HEK293 (cell line): ENCODE measurements around the gene MYO1C.

Experiments
- CTCF ChIP-seq: fragments of 450-650 bp; formaldehyde crosslinking; IDR thresholded peaks from 2 replicates; pipeline ENCODE4 v1.5.1; 2016; ENCODE audit warnings: missing biosample characterization, missing genetic modification characterization
- KLF8 ChIP-seq: fragments of 450-650 bp; formaldehyde crosslinking; IDR thresholded peaks from 2 replicates; pipeline ENCODE4 v1.5.1; 2016; ENCODE audit warnings: missing biosample characterization, missing genetic modification characterization
- PATZ1 ChIP-seq: fragments of 450-650 bp; formaldehyde crosslinking; IDR thresholded peaks from 2 replicates; pipeline ENCODE4 v1.5.1; 2016; ENCODE audit warnings: missing biosample characterization, missing genetic modification characterization
- ZNF629 ChIP-seq: fragments of 450-650 bp; formaldehyde crosslinking; IDR thresholded peaks from 2 replicates; pipeline ENCODE4 v1.5.1; 2017; ENCODE audit warnings: missing biosample characterization, missing genetic modification characterization
- ZNF701 ChIP-seq: fragments of 450-650 bp; formaldehyde crosslinking; IDR thresholded peaks from 2 replicates; pipeline ENCODE4 v1.5.1; 2016; ENCODE audit warnings: missing biosample characterization, missing genetic modification characterization

- TF ChIP-seq CTCF (tag by site-specific recombination) (no peak), ZNF629 (tag by site-specific recombination) (no peak), KLF8 (no peak), ZNF701 (tag by site-specific recombination) (no peak), PATZ1 (no peak)
Observed at GRCh38 chr17:1497831-1498230, 5.3 kb upstream of the MYO1C start.
